Measurements from ENCODE around the gene OXLD1.

GRCh38 chr17:81683208-81683583, 16.8 kb upstream of the OXLD1 start:
- TF ChIP-seq CTCF (IDR thresholded peaks at IDR 0.05) (no peak), POLR2A (IDR thresholded peaks at IDR 0.05) (no peak)

Measured in right lobe of liver (tissue), 4 donors.